Embryonic facial prominence (tissue), 1 donor: Measurements from ENCODE around the gene NFKBIA.
"Not testable (repeated sequence)": the region's sequence is repeated elsewhere in the genome, so short reads cannot be mapped to it uniquely, and the experiment has no call there.

Experiments used
- DNase-seq: peaks from one replicate; pipeline ENCODE4 v3.0.0-alpha.2; 2016; ENCODE audit errors: extremely low spot score

Gene NFKBIA

GRCh38 chr14:35368583-35369392, 35.8 kb downstream of the NFKBIA start:
- no peak for DNase-seq

- no peak for DNase-seq
Observed at GRCh38 chr14:35368139-35368460, 36.4 kb downstream of the NFKBIA start.

GRCh38 chr14:35367056-35367372, 37.5 kb downstream of the NFKBIA start:
- no peak for DNase-seq

- no peak for DNase-seq
Observed at GRCh38 chr14:35366521-35366976, 38.0 kb downstream of the NFKBIA start.

GRCh38 chr14:35366056-35366451, 38.5 kb downstream of the NFKBIA start:
- DNase-seq, result no peak

- no peak for DNase-seq
Observed at GRCh38 chr14:35365130-35366055, 39.2 kb downstream of the NFKBIA start.

- DNase-seq, result no peak
Observed at GRCh38 chr14:35362911-35363374, 41.6 kb downstream of the NFKBIA start.

- no peak for DNase-seq
Observed at GRCh38 chr14:35362450-35362849, 42.1 kb downstream of the NFKBIA start.

- no peak for DNase-seq
Observed at GRCh38 chr14:35361141-35361480, 43.4 kb downstream of the NFKBIA start.

- not testable (repeated sequence) for DNase-seq
Observed at GRCh38 chr14:35359655-35360054, 44.9 kb downstream of the NFKBIA start.

GRCh38 chr14:35355981-35356841, 48.3 kb downstream of the NFKBIA start:
- DNase-seq, result no peak

GRCh38 chr14:35355235-35355634, 49.3 kb downstream of the NFKBIA start:
- DNase-seq, result not testable (repeated sequence)

GRCh38 chr14:35353409-35354172, 51.0 kb downstream of the NFKBIA start:
- DNase-seq, result no peak

- DNase-seq, result no peak
Observed at GRCh38 chr14:35352274-35353233, 52.0 kb downstream of the NFKBIA start.

- no peak for DNase-seq
Observed at GRCh38 chr14:35351897-35352273, 52.7 kb downstream of the NFKBIA start.
